Measurements from ENCODE around the gene STPG3. TPM values are rescaled to one million over a fixed set of nuclear protein-coding genes. Genes with fewer than 3 reads are reported as not detected.

Gene STPG3
- total and polyA plus RNA-seq, 2 of the 8 experiments (the other 6 are each of a cell fraction or from before 2014, with no cell fraction given), result not detected

DNA sequence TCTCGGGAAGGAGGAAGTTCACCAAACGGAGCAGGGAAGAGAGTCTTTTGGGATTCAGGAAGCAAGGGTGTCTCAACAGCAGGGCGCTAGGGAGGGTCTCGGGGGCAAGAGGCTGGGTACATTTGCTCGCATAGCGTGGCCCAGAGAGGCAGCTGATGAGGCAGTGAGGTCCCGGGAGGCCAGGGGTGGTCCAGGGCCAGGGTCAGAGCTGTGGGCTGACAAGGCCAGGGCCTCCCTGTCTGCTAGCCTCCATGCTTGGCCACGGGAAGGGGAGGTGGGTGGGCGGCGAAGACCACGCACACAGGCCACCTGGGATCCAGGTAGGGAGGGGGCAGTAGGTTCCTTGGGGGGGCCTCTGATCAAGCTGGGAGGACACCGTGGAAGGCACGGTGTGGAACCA, 39.6 kb upstream of the STPG3 start:
- Histone ChIP-seq H4K20me1 (replicated peaks in 1 of 2; ENCODE audit: control insufficient read depth in 1 of 2, insufficient read depth in 2 of 2, low read length in 2 of 2) (peaks cover 0 to 15% of the 10 kb centered on the region in 2 experiments), H3K4me3 (ENCODE audit: extremely low read depth in 1 of 4, insufficient read depth in 2 of 4, low read depth in 3 of 4, low read length in 4 of 4) (no peak overlapping the region)
- FAIRE-seq, result no peak

More for the DNA sequence above, 39.6 kb upstream of the STPG3 start:
- ChIA-PET CTCF (ENCODE audit: partially characterized antibody) (interaction anchor here (0.9 to 4.0 kb wide), 6 partner anchors 11 to 141 kb away, joined by 3 to 31 read pairs (median 8); partner anchors contain the start of genes ANAPC2, CYSRT1, RNF208 and RNF224), POLR2A (ENCODE audit: partially characterized antibody) (interaction anchor here (0.9 to 69.9 kb wide), 8 partner anchors 8 to 125 kb away, joined by 3 to 1462 read pairs (median 4); partner anchors contain the start of genes CYSRT1, MAN1B1, NELFB and RNF208)
- no peak overlapping the region for H2BK12ac ChIP-seq (ENCODE audit: low read depth, low read length)
- peaks cover 0 to 11% of the 10 kb centered on the region in 2 experiments; a peak in 2 of 4 replicates for H3K79me2 ChIP-seq (ENCODE audit: control insufficient read depth in 1 of 2, insufficient read depth in 2 of 2, low read length in 2 of 2)
- no peak overlapping the region for H3K56ac ChIP-seq (replicated peaks; ENCODE audit: insufficient read length, low read depth, low read length)
- H4K8ac ChIP-seq (ENCODE audit: extremely low read depth, insufficient read depth, low read length), result no peak overlapping the region
- no peak overlapping the region for H2BK15ac ChIP-seq (ENCODE audit: low read length)
- no peak overlapping the region for H4K5ac ChIP-seq (ENCODE audit: insufficient read length, low read depth, low read length)
- DNase-seq (ENCODE audit: low read depth in 1 of 2, low spot score in 2 of 2), result no peak
- peaks cover 0 to 2% (median 2%) of the 10 kb centered on the region in 4 experiments for H3K4me1 ChIP-seq (replicated peaks in 1 of 4; ENCODE audit: control insufficient read depth in 3 of 4, insufficient read depth in 4 of 4, low read length in 3 of 4)
- 84% methylated on average over 12 of the region's 13 CpGs; no CpG with 5 or more reads in 1 of the 2 experiments for WGBS, 2 experiments (ENCODE audit: extremely low coverage in 1 of 2, insufficient coverage in 1 of 2, insufficient read length in 1 of 2, insufficient replicate concordance in 2 of 2, low coverage in 1 of 2, low lambda C conversion rate in 2 of 2, missing lambda C conversion rate in 1 of 2)
- no peak overlapping the region for H3K27ac ChIP-seq (ENCODE audit: low read depth, low read length)
- H3K18ac ChIP-seq (ENCODE audit: extremely low read depth, low read length), result no peak overlapping the region
- H2BK20ac ChIP-seq (ENCODE audit: low read length), result no peak overlapping the region
- H3K23me2 ChIP-seq (ENCODE audit: low read depth, low read length), result no peaks in the 10 kb centered on the region; the same call in 1 of the 2 replicates
- H2BK5ac ChIP-seq (ENCODE audit: low read depth, low read length), result no peak overlapping the region
- no peak overlapping the region for H2AK5ac ChIP-seq (ENCODE audit: low read depth, low read length)
- no peak overlapping the region for H4K91ac ChIP-seq (replicated peaks; ENCODE audit: insufficient read length, low read length)
- H3K23ac ChIP-seq (ENCODE audit: insufficient read length), result no peak overlapping the region
- H3K9me3 ChIP-seq (ENCODE audit: insufficient read depth in 2 of 2, low read depth in 1 of 2, low read length in 1 of 2), result no peaks in the 10 kb centered on the region
- no peak overlapping the region for H3K4me2 ChIP-seq (ENCODE audit: insufficient read depth in 1 of 2, low read depth in 2 of 2, low read length in 2 of 2)
- H2BK120ac ChIP-seq (replicated peaks; ENCODE audit: low read depth, low read length), result no peak overlapping the region
- H3K79me1 ChIP-seq (ENCODE audit: low read depth, low read length), result peaks cover 6% of the 10 kb centered on the region
- TF ChIP-seq SIN3A (conservative IDR thresholded peaks at IDR 0.05 in 1 of 2, IDR thresholded peaks at IDR 0.05 in 1 of 2; ENCODE audit: low read depth in 1 of 2, low read length in 2 of 2) (no peak), GABPA (IDR thresholded peaks at IDR 0.05; ENCODE audit: borderline replicate concordance, insufficient read depth, low read length) (no peak), SUZ12 (IDR thresholded peaks at IDR 0.05; ENCODE audit: low read length) (no peak), NRF1 (IDR thresholded peaks at IDR 0.05; ENCODE audit: low read depth, low read length) (no peak), JUND (IDR thresholded peaks at IDR 0.05; ENCODE audit: low read length) (no peak), SP1 (IDR thresholded peaks at IDR 0.05; ENCODE audit: low read depth, low read length) (no peak), HDAC6 (IDR thresholded peaks at IDR 0.05; ENCODE audit: low read depth, low read length) (no peak), POLR2AphosphoS5 (IDR thresholded peaks at IDR 0.05; ENCODE audit: low read depth, low read length) (no peak), RXRA (IDR thresholded peaks at IDR 0.05; ENCODE audit: insufficient read depth, low read depth, low read length) (no peak), JUN (IDR thresholded peaks at IDR 0.05; ENCODE audit: low read depth, low read length) (no peak), YY1 (IDR thresholded peaks at IDR 0.05; ENCODE audit: low read depth, low read length) (no peak)
- no peak overlapping the region for H2AFZ ChIP-seq (ENCODE audit: low read length)
- no peak overlapping the region for H3K9ac ChIP-seq (replicated peaks in 1 of 4; ENCODE audit: extremely low read depth in 1 of 4, low read depth in 3 of 4, low read length in 3 of 4)
- no peaks in the 10 kb centered on the region for H3K27me3 ChIP-seq (replicated peaks in 1 of 4; ENCODE audit: control insufficient read depth in 3 of 4, extremely low read depth in 1 of 4, insufficient read depth in 3 of 4, low read length in 3 of 4)
- no peak overlapping the region for H3K4ac ChIP-seq (replicated peaks; ENCODE audit: insufficient read length, low read depth, low read length)
- H3K14ac ChIP-seq (ENCODE audit: insufficient read length), result no peak overlapping the region
- peaks cover 0 to 22% (median 8%) of the 10 kb centered on the region in 4 experiments; a peak in 7 of 8 replicates for H3K36me3 ChIP-seq (ENCODE audit: control insufficient read depth in 2 of 4, insufficient read depth in 4 of 4, low read length in 3 of 4)

Data from H1 (cell line).